AG20443 (cell line): Measurements from ENCODE around the gene HOXC11.

Experiments
- DNase-seq: peaks from one replicate; pipeline ENCODE4 v3.0.0; 2012; ENCODE audit warnings: low spot score, mixed read lengths

HOXC11 gene

GRCh38 chr12:54009171-54010052 lies 36.5 kb downstream of the HOXC11 start:
- DNase-seq = peak; percentile 61

- no peak for DNase-seq
Observed at GRCh38 chr12:54010053-54010971, 37.4 kb downstream of the HOXC11 start.

GRCh38 chr12:54010972-54011664 lies 38.2 kb downstream of the HOXC11 start:
- DNase-seq = no peak

GRCh38 chr12:54011665-54012532 lies 39.0 kb downstream of the HOXC11 start:
- DNase-seq = no peak

- no peak for DNase-seq
Observed at GRCh38 chr12:54012631-54013409, 39.9 kb downstream of the HOXC11 start.

- no peak for DNase-seq
Observed at GRCh38 chr12:54014377-54015017, 41.6 kb downstream of the HOXC11 start.

- DNase-seq = no peak
Observed at GRCh38 chr12:54015018-54015931, 42.3 kb downstream of the HOXC11 start.

- no peak for DNase-seq
Observed at GRCh38 chr12:54016051-54016450, 43.1 kb downstream of the HOXC11 start.

GRCh38 chr12:54016478-54016964 lies 43.6 kb downstream of the HOXC11 start:
- DNase-seq = peak; percentile 69

- DNase-seq = no peak
Observed at GRCh38 chr12:54017027-54017788, 44.3 kb downstream of the HOXC11 start.

GRCh38 chr12:54017878-54018467 lies 45.0 kb downstream of the HOXC11 start:
- peak; percentile 98 for DNase-seq

GRCh38 chr12:54018468-54018984 lies 45.6 kb downstream of the HOXC11 start:
- no peak for DNase-seq

GRCh38 chr12:54019091-54019811 lies 46.3 kb downstream of the HOXC11 start:
- no peak for DNase-seq

GRCh38 chr12:54019924-54020590 lies 47.1 kb downstream of the HOXC11 start:
- DNase-seq = no peak

- DNase-seq = no peak
Observed at GRCh38 chr12:54020591-54021405, 47.9 kb downstream of the HOXC11 start.
